ENCODE measurements around the gene TOMM7. TPM values are rescaled to one million over a fixed set of nuclear protein-coding genes. Genes with fewer than 3 reads are reported as not detected.

Gene TOMM7
- total and polyA plus RNA-seq, 10 of the 15 experiments (the other 5 are each of a cell fraction or from before 2014, with no cell fraction given), result 151 to 1,497 (median 322) TPM

DNA sequence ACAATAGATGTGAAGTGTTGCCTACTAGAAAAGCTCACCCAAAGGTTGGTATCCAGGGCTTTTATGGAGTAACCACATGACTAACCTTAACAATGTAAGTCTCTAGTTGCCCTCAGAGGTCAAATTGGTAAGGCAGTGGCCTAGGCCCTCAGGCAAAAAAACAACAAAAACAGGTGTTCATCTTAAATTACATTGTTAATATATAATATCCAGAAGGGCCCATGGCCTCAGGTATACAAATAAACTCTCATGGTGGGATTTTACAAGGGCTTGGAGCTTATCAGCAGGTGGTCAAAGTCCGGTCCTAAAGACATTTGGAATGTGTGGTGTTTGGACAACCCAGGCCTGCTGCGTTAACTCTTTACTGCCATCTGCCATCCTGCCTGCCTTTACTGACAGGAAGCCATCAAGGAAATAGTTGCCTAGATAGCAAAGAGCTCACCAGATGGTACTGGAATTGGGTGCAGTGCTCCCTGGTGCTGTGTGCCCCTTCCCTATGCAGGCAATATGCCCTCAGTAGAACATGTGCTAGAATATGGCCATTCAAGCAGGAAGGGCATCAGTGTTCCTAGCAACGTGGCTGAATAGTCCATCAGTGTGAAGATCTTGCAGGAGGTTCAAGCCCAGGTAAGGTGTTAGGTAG lies 36.2 kb downstream of the TOMM7 start:
- no peak for TF ChIP-seq JUND (IDR thresholded peaks at IDR 0.05; ENCODE audit: low read depth, low read length)
- no peak for TF ChIP-seq TBL1XR1 (IDR thresholded peaks at IDR 0.05; ENCODE audit: low read depth, low read length)
- Histone ChIP-seq H3K27me3 (replicated peaks in 1 of 2; ENCODE audit: control insufficient read depth in 2 of 2, insufficient read depth in 2 of 2, low read length in 1 of 2) (no peaks in the 10 kb centered on the region), H4K20me1 (ENCODE audit: control insufficient read depth, insufficient read depth) (no peaks in the 10 kb centered on the region), H3K4me3 (no peak overlapping the region), H3K9ac (ENCODE audit: control insufficient read depth, insufficient read depth, low read length) (no peak overlapping the region), H3K4me1 (ENCODE audit: control insufficient read depth, insufficient read depth, low read length) (no peaks in the 10 kb centered on the region), H3K27ac (ENCODE audit: control insufficient read depth, insufficient read depth) (no peak overlapping the region), H3K4me2 (ENCODE audit: control insufficient read depth, insufficient read depth) (no peak overlapping the region), H3K36me3 (ENCODE audit: control insufficient read depth in 2 of 2, insufficient read depth in 2 of 2, low read length in 1 of 2) (no peaks in the 10 kb centered on the region), H3K9me3 (replicated peaks; ENCODE audit: control insufficient read depth, insufficient read depth, low read length) (no peaks in the 10 kb centered on the region), H2AFZ (ENCODE audit: control insufficient read depth, low read depth, low read length) (no peak overlapping the region), H3K79me2 (ENCODE audit: control insufficient read depth, insufficient read depth, low read length) (no peaks in the 10 kb centered on the region)
- ChIA-PET SMC1A (ENCODE audit: uncharacterized antibody, unreplicated experiment) (interaction anchor here (0.6 to 2.6 kb wide), 2 partner anchors 226 to 269 kb away, joined by 3 to 9 read pairs; no protein-coding TSS in a partner anchor), CTCF (interaction anchor here (1.7 to 6.7 kb wide), 3 partner anchors 23 to 268 kb away, joined by 5 to 90 read pairs (median 71); no protein-coding TSS in a partner anchor), RAD21 (ENCODE audit: unreplicated experiment) (interaction anchor here (0.7 kb wide), 1 partner anchor 268 kb away, joined by 3 read pairs; no protein-coding TSS in a partner anchor), POLR2A (no interaction called here)
- intact Hi-C loops (cut with micrococcal nuclease; ENCODE audit: unreplicated experiment) (no loop called here), in situ Hi-C loops (cut with MboI) (no loop called here)
- WGBS (ENCODE audit: insufficient coverage, insufficient replicate concordance, low lambda C conversion rate, missing lambda C conversion rate), result 42% methylated on average over 3 of the region's 3 CpGs
- BruUV-seq (replicated peaks), result no TSS peak
- FAIRE-seq, result no peak
- no peak for DNase-seq (ENCODE audit: low read depth, low spot score)
- no peak for ATAC-seq

- Histone ChIP-seq H3K79me2 (ENCODE audit: control insufficient read depth, insufficient read depth, low read length) (no peaks in the 10 kb centered on the region), H4K20me1 (ENCODE audit: control insufficient read depth, insufficient read depth) (no peaks in the 10 kb centered on the region), H3K27me3 (replicated peaks in 1 of 2; ENCODE audit: control insufficient read depth in 2 of 2, insufficient read depth in 2 of 2, low read length in 1 of 2) (no peaks in the 10 kb centered on the region; a peak in 1 of 4 replicates), H3K9ac (ENCODE audit: control insufficient read depth, insufficient read depth, low read length) (no peak overlapping the region), H2AFZ (ENCODE audit: control insufficient read depth, low read depth, low read length) (no peak overlapping the region), H3K27ac (ENCODE audit: control insufficient read depth, insufficient read depth) (no peak overlapping the region), H3K4me3 (no peak overlapping the region), H3K4me1 (ENCODE audit: control insufficient read depth, insufficient read depth, low read length) (no peaks in the 10 kb centered on the region), H3K9me3 (replicated peaks; ENCODE audit: control insufficient read depth, insufficient read depth, low read length) (no peaks in the 10 kb centered on the region), H3K4me2 (ENCODE audit: control insufficient read depth, insufficient read depth) (no peak overlapping the region), H3K36me3 (ENCODE audit: control insufficient read depth in 2 of 2, insufficient read depth in 2 of 2, low read length in 1 of 2) (no peaks in the 10 kb centered on the region)
- RAD21 ChIA-PET (ENCODE audit: unreplicated experiment), result interaction anchor here (1.0 to 1.2 kb wide), 2 partner anchors 224 to 271 kb away, joined by 3 read pairs; no protein-coding TSS in a partner anchor
- no TSS peak for BruUV-seq (replicated peaks)
- DNase-seq (ENCODE audit: low read depth, low spot score) (no peak), ATAC-seq (no peak), FAIRE-seq (no peak)
- CTCF ChIA-PET, result interaction anchor here (0.6 to 6.7 kb wide), 7 partner anchors 7 to 270 kb away, joined by 3 to 90 read pairs (median 4); partner anchors contain the start of gene IL6
- in situ Hi-C loops (cut with MboI) (no loop called here), intact Hi-C loops (cut with micrococcal nuclease; ENCODE audit: unreplicated experiment) (no loop called here)
- POLR2A ChIA-PET, result interaction anchor here (0.6 kb wide), 1 partner anchor 264 kb away, joined by 4 read pairs; no protein-coding TSS in a partner anchor
- SMC1A ChIA-PET (ENCODE audit: uncharacterized antibody, unreplicated experiment), result interaction anchor here (1.2 to 4.1 kb wide), 3 partner anchors 50 to 271 kb away, joined by 3 to 36 read pairs (median 9); no protein-coding TSS in a partner anchor
- 0% methylated on average over 1 of the region's 1 CpG for WGBS (ENCODE audit: insufficient coverage, insufficient replicate concordance, low lambda C conversion rate, missing lambda C conversion rate)
- TF ChIP-seq RFX5 (IDR thresholded peaks at IDR 0.05; ENCODE audit: low read depth, low read length) (no peak), ZNF207 (IDR thresholded peaks at IDR 0.05; ENCODE audit: borderline replicate concordance) (no peak), DPF2 (IDR thresholded peaks at IDR 0.05) (no peak), MYB (IDR thresholded peaks at IDR 0.05; ENCODE audit: borderline replicate concordance, low read depth, low read length) (no peak), NFYB (IDR thresholded peaks at IDR 0.05; ENCODE audit: insufficient read depth, low read depth, low read length) (no peak)
- TF ChIP-seq, protein P1, sequence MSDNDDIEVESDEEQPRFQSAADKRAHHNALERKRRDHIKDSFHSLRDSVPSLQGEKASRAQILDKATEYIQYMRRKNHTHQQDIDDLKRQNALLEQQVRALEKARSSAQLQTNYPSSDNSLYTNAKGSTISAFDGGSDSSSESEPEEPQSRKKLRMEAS (IDR thresholded peaks at IDR 0.05; ENCODE audit: low read depth, low read length), result no peak
- TF ChIP-seq, protein P2, sequence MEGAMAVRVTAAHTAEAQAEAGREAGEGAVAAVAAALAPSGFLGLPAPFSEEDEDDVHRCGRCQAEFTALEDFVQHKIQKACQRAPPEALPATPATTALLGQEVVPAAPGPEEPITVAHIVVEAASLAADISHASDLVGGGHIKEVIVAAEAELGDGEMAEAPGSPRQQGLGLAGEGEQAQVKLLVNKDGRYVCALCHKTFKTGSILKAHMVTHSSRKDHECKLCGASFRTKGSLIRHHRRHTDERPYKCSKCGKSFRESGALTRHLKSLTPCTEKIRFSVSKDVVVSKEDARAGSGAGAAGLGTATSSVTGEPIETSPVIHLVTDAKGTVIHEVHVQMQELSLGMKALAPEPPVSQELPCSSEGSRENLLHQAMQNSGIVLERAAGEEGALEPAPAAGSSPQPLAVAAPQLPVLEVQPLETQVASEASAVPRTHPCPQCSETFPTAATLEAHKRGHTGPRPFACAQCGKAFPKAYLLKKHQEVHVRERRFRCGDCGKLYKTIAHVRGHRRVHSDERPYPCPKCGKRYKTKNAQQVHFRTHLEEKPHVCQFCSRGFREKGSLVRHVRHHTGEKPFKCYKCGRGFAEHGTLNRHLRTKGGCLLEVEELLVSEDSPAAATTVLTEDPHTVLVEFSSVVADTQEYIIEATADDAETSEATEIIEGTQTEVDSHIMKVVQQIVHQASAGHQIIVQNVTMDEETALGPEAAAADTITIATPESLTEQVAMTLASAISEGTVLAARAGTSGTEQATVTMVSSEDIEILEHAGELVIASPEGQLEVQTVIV (IDR thresholded peaks at IDR 0.05; ENCODE audit: borderline replicate concordance, partially characterized antibody), result no peak
Measured at GRCh38 chr7:22784346-22784745, 38.3 kb downstream of the TOMM7 start.
